SH-SY5Y (cell line): Measurements from ENCODE around the gene GMCL2.

Experiments used
- GATA2 ChIP-seq: IDR thresholded peaks from 2 replicates; pipeline ENCODE4 v1.6.1; 2011; ENCODE audit warnings: mild to moderate bottlenecking, low read depth, low read length
- GATA3 ChIP-seq: IDR thresholded peaks from 2 replicates; pipeline ENCODE4 v1.6.1; 2011; ENCODE audit warnings: low read depth, mild to moderate bottlenecking, low read length, moderate library complexity

DNA sequence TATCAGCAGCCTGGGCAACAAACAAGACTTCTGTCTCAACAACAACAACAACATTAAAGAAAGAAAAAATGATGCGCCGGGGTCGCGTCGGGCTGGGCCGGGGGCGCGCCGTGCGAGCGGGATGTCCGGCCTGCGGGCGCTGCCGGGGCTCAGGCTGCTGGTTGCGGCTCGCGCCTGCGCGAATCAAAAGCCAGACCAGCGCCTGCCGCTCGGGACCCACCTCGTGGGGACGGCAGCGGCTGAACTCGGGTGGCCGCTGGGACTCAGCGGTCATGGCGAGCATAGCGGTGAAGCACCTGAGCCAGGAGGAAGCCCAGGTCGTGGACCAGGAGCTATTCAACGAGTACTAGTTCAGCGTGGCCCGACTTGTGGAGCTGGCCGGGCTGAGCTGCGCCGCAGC is 21.6 kb downstream of the GMCL2 start:
- no peak for TF ChIP-seq GATA2
- TF ChIP-seq GATA3: no peak
